K562 (cell line): ENCODE results near the gene AIPL1. TPM values are rescaled to one million over a fixed set of nuclear protein-coding genes. Genes with fewer than 3 reads are reported as not detected.

Experiments used
- ATAC-seq: fragments of 200-7000 bp; cut with Tn5 transposase; 3 replicates; pipeline ENCODE4 v1.9.1; 2020; ENCODE audit warnings: moderate library complexity
- BruUV-seq: library from RNA; stranded (reverse); fragments of 400-500 nt; replicated peaks from 2 replicates; lab custom pipeline; 2021; lab: Mats Ljungman, UMichigan
- CTCF ChIA-PET: fragments of 300-600 bp; formaldehyde crosslinking; extraction: SDS; loops from one replicate; lab custom pipeline; 2021; ENCODE audit warnings: low intra/inter-chr PET ratio; lab: Yijun Ruan, JAX
- POLR2A ChIA-PET: fragments of 300-600, 350-650 bp; sonication (Branson Sonifier 250); formaldehyde crosslinking; extraction: SDS; loops from one replicate; lab custom pipeline; 2021; ENCODE audit warnings: antibody characterized with exemption, inconsistent platforms; lab: Yijun Ruan, JAX
- DNase-seq, 4 experiments: peaks; one replicate each; pipeline versions ENCODE4 v3.0.0 to v3.0.0-alpha.2; 2011 to 2018; ENCODE audit warnings: low spot score in 3 of 4, mixed read lengths in 3 of 4; ENCODE audit errors: extremely low read depth in 1 of 4
- FAIRE-seq: peaks from 2 replicates; lab custom pipeline; 2011; peaks lifted over from hg19 to GRCh38; lab: Jason Lieb, UNC
- H2AFZ ChIP-seq: 2 replicates; pipeline ENCODE4 v1.6.0; 2011; ENCODE audit warnings: low read depth, low read length, control low read depth, inconsistent platforms
- H3K27ac ChIP-seq: fragments of 200-600 bp; 3 replicates; pipeline ENCODE4 v1.8.0; 2011; ENCODE audit warnings: low read depth, mild to moderate bottlenecking, control low read depth, inconsistent platforms, low read length, moderate library complexity, mixed read lengths; ENCODE audit errors: extremely low read depth
- H3K27me3 ChIP-seq, 2 experiments: fragments of 300-600 bp in 1 of 2; 2 replicates in 1 of 2; 3 replicates in 1 of 2; pipeline versions ENCODE4 v1.6.0 to v1.8.0; 2011; ENCODE audit warnings: inconsistent platforms in 2 of 2, low read length in 2 of 2, mild to moderate bottlenecking in 1 of 2, mixed read lengths in 1 of 2, moderate library complexity in 1 of 2; ENCODE audit not compliant: control insufficient read depth in 2 of 2, insufficient read depth in 2 of 2
- H3K36me3 ChIP-seq: fragments of 300-600 bp; 3 replicates; pipeline ENCODE4 v1.8.0; 2011; ENCODE audit warnings: mild to moderate bottlenecking, low read length, inconsistent platforms; ENCODE audit not compliant: control insufficient read depth, insufficient read depth
- H3K4me1 ChIP-seq, 2 experiments: fragments of 200-600 bp in 1 of 2; replicated peaks in 1 of 2; 2 replicates in 1 of 2; 3 replicates in 1 of 2; pipeline versions ENCODE4 v1.5.1 to v1.8.0; 2011; ENCODE audit warnings: inconsistent platforms in 2 of 2, low read length in 2 of 2, mild to moderate bottlenecking in 1 of 2, mixed read lengths in 1 of 2, moderate library complexity in 1 of 2; ENCODE audit not compliant: control insufficient read depth in 2 of 2, insufficient read depth in 2 of 2
- H3K4me2 ChIP-seq: 2 replicates; pipeline ENCODE4 v1.6.1; 2011; ENCODE audit warnings: low read length, control low read depth, inconsistent platforms, mixed read lengths; ENCODE audit not compliant: insufficient read depth
- H3K4me3 ChIP-seq: fragments of 200-600 bp; sonication (generic), shearing (Covaris generic); 2 replicates; pipeline ENCODE4 v1.5.1; 2016; ENCODE audit warnings: control low read depth, inconsistent platforms
- H3K79me2 ChIP-seq: fragments of 200-600 bp; 3 replicates; pipeline ENCODE4 v1.8.0; 2011; ENCODE audit warnings: low read length, inconsistent platforms; ENCODE audit not compliant: control insufficient read depth, insufficient read depth
- H3K9ac ChIP-seq, 2 experiments: 2 replicates each; pipeline versions ENCODE4 v1.6.0 to v1.6.1; 2011; ENCODE audit warnings: low read depth in 2 of 2, low read length in 2 of 2, control low read depth in 1 of 2, inconsistent platforms in 1 of 2, mild to moderate bottlenecking in 1 of 2, mixed read lengths in 1 of 2; ENCODE audit not compliant: insufficient read depth in 1 of 2
- H3K9me1 ChIP-seq: one replicate; pipeline ENCODE4 v1.6.0; 2011; ENCODE audit warnings: inconsistent platforms, mild to moderate bottlenecking, low read length, moderate library complexity; ENCODE audit not compliant: control insufficient read depth, insufficient read depth
- H3K9me3 ChIP-seq: replicated peaks from 2 replicates; pipeline ENCODE4 v1.5.1; 2011; ENCODE audit warnings: low read depth, low read length, inconsistent platforms; ENCODE audit not compliant: control insufficient read depth, insufficient read depth
- H4K20me1 ChIP-seq: replicated peaks from 2 replicates; pipeline ENCODE4 v1.6.1; 2011; ENCODE audit warnings: low read length, inconsistent platforms, mixed read lengths; ENCODE audit not compliant: control insufficient read depth, insufficient read depth
- BDP1 ChIP-seq: IDR thresholded peaks from 3 replicates; pipeline ENCODE4 v1.6.1; 2011; ENCODE audit not compliant: insufficient read length, insufficient read depth
- BMI1 ChIP-seq: fragments of 150-350 bp; IDR thresholded peaks from 2 replicates; pipeline ENCODE4 v1.6.1; 2014; ENCODE audit warnings: low read length
- CAMTA2 ChIP-seq: fragments of 250-450 bp; sonication (Bioruptor Pico); conservative IDR thresholded peaks from 2 replicates; pipeline ENCODE4 v1.5.1; 2022
- CBX3 ChIP-seq, 2 experiments: IDR thresholded peaks; 1 replicate in 1 of 2; 2 replicates in 1 of 2; pipeline ENCODE4 v1.6.1; 2012; ENCODE audit warnings: inconsistent platforms in 2 of 2, low read length in 2 of 2, borderline replicate concordance in 1 of 2, control low read depth in 1 of 2
- CTCF ChIP-seq, 3 experiments: IDR thresholded peaks in 2 of 3; conservative IDR thresholded peaks in 1 of 3; 2 replicates each; pipeline ENCODE4 v1.5.1; 2011 to 2012; ENCODE audit warnings: low read length in 3 of 3, mild to moderate bottlenecking in 3 of 3, control low read depth in 2 of 3, improper control_type of control experiment in 1 of 3, inconsistent platforms in 1 of 3, low read depth in 1 of 3, mixed read lengths in 1 of 3, moderate library complexity in 1 of 3; ENCODE audit not compliant: insufficient read depth in 2 of 3
- DNMT1 ChIP-seq: fragments of 450-650 bp; IDR thresholded peaks from 2 replicates; pipeline ENCODE4 v1.6.1; 2016; ENCODE audit warnings: antibody characterized with exemption, mild to moderate bottlenecking
- EGR1 ChIP-seq: fragments of 450-650 bp; conservative IDR thresholded peaks from 2 replicates; pipeline ENCODE4 v1.6.1; 2017; ENCODE audit warnings: mild to moderate bottlenecking
- GATA2 ChIP-seq: sonication (generic); formaldehyde crosslinking; IDR thresholded peaks from 2 replicates; pipeline ENCODE4 v1.4.0; 2020; ENCODE audit warnings: mild to moderate bottlenecking, missing genetic modification reagents
- GTF3C2 ChIP-seq: IDR thresholded peaks from 3 replicates; pipeline ENCODE4 v1.6.1; 2011; ENCODE audit warnings: borderline replicate concordance, mild to moderate bottlenecking, moderate library complexity; ENCODE audit not compliant: insufficient read length; ENCODE audit errors: extremely low read depth
- MAZ ChIP-seq, 2 experiments: fragments of 450-650 bp in 1 of 2; sonication (generic) in 1 of 2; formaldehyde crosslinking; IDR thresholded peaks in 1 of 2; conservative IDR thresholded peaks in 1 of 2; 2 replicates each; pipeline versions ENCODE4 v1.4.0 to v1.5.0; 2020; ENCODE audit warnings: mild to moderate bottlenecking in 1 of 2, missing genetic modification reagents in 1 of 2
- NCOA1 ChIP-seq: fragments of 450-650 bp; IDR thresholded peaks from 2 replicates; pipeline ENCODE4 v1.6.1; 2016; ENCODE audit warnings: low read depth
- NFIX ChIP-seq: fragments of 250-450 bp; sonication (Bioruptor Pico); IDR thresholded peaks from 2 replicates; pipeline ENCODE4 v1.4.0; 2020; ENCODE audit warnings: low read depth, mild to moderate bottlenecking, moderate library complexity
- PTTG1 ChIP-seq: fragments of 450-650 bp; IDR thresholded peaks from 2 replicates; pipeline ENCODE4 v1.6.1; 2016; ENCODE audit warnings: low read depth, mild to moderate bottlenecking, missing genetic modification characterization, missing compliant biosample characterization
- RNF2 ChIP-seq: sonication (generic); IDR thresholded peaks from 2 replicates; pipeline ENCODE4 v1.6.1; 2016
- SMARCC2 ChIP-seq: fragments of 450-650 bp; IDR thresholded peaks from 2 replicates; pipeline ENCODE4 v1.6.1; 2017; ENCODE audit warnings: antibody characterized with exemption, moderate library complexity, mild to moderate bottlenecking, low read depth
- TRIM28 ChIP-seq: fragments of 450-650 bp; IDR thresholded peaks from 2 replicates; pipeline ENCODE4 v1.6.1; 2017
- ZNF239 ChIP-seq: fragments of 250-450 bp; sonication (Bioruptor Pico); IDR thresholded peaks from 2 replicates; pipeline ENCODE4 v1.4.0; 2020; ENCODE audit warnings: mild to moderate bottlenecking
- ZNF444 ChIP-seq: fragments of 250-450 bp; sonication (Bioruptor Pico); IDR thresholded peaks from 2 replicates; pipeline ENCODE4 v1.4.0; 2020; ENCODE audit warnings: mild to moderate bottlenecking, moderate library complexity
- ZNF644 ChIP-seq: fragments of 200-800 bp; sonication (Bioruptor generic); IDR thresholded peaks from 2 replicates; pipeline ENCODE4 v1.6.1; 2016; ENCODE audit warnings: low read depth, missing genetic modification characterization, missing compliant biosample characterization
- in situ Hi-C: fragments of 300-500 bp; cut with MboI; formaldehyde crosslinking; loops from 4 replicates; pipeline ENCODE4 v1.15.0; 2018; ENCODE audit warnings: inconsistent platforms, mixed read lengths
- intact Hi-C: fragments of 100-400 bp; cut with micrococcal nuclease; formaldehyde crosslinking; loops from 2 replicates; pipeline ENCODE4 v1.14.2; 2022
- polyA plus RNA-seq, 8 experiments: library from polyadenylated mRNA; depleted of rRNA in 4 of 8; stranded (reverse) in 5 of 8; unstranded in 3 of 8; fragments of >200 nt; fragmentation: Nextera tagmentation in 2 of 8; fragmentation: Illumina TruSeq in 1 of 8; extraction: Ambion mirVana in 2 of 8; extraction: Trizol in 1 of 8; gene quantifications; 2 replicates each; pipeline versions ENCODE4 v1.2.1 to v1.2.3, GENCODE V29; 2011 to 2014; ENCODE audit warnings: inconsistent platforms in 1 of 8, missing spikeins in 1 of 8
- total RNA-seq, 7 experiments: library from RNA; depleted of rRNA in 6 of 7; stranded (reverse); fragments of >200 nt in 6 of 7; fragmentation: Illumina TruSeq in 2 of 7; extraction: Trizol in 2 of 7; gene quantifications; 2 replicates each; pipeline versions ENCODE4 v1.2.1 to v1.2.3, GENCODE V29; 2011 to 2021; ENCODE audit warnings: low replicate concordance in 1 of 7

The AIPL1 gene
- total and polyA plus RNA-seq, 9 of the 15 experiments (the other 6 are each of a cell fraction or from before 2014, with no cell fraction given) = not detected

- no TSS peak for BruUV-seq
- POLR2A ChIA-PET = no interaction called here
- no peak overlapping the region for H3K9ac ChIP-seq
- peaks cover 0 to 4% of the 10 kb centered on the region in 2 experiments; a peak in 1 of 5 replicates for H3K4me1 ChIP-seq
- intact Hi-C loops = no loop called here
- CTCF ChIA-PET = no interaction called here
- no peaks in the 10 kb centered on the region for H4K20me1 ChIP-seq
- H3K4me3 ChIP-seq = no peak overlapping the region
- H2AFZ ChIP-seq = no peak overlapping the region
- no peaks in the 10 kb centered on the region for H3K79me2 ChIP-seq
- H3K9me3 ChIP-seq = no peaks in the 10 kb centered on the region
- no peak for FAIRE-seq
- no peaks in the 10 kb centered on the region for H3K9me1 ChIP-seq
- H3K27me3 ChIP-seq = peaks cover 0 to 22% of the 10 kb centered on the region in 2 experiments; a peak in 2 of 5 replicates
- H3K36me3 ChIP-seq = no peaks in the 10 kb centered on the region
- no peak for DNase-seq
- H3K4me2 ChIP-seq = no peak overlapping the region
- H3K27ac ChIP-seq = no peak overlapping the region
- no peak for ATAC-seq
- in situ Hi-C loops = loop anchor here (25.0 kb wide), 1 partner anchor 1193 kb away; the partner anchor contains the start of gene SCIMP
- TF ChIP-seq BMI1 = no peak
- TF ChIP-seq ZNF644 (tag) = no peak
- TF ChIP-seq CAMTA2 (CRISPR knock-in tag) = no peak
- TF ChIP-seq DNMT1 = no peak
- TF ChIP-seq BDP1 = no peak
- peak in 2 of 3 experiments; percentile 5 to 35; a peak in 1 of 6 replicates for TF ChIP-seq CTCF (IDR thresholded peaks at IDR 0.05 in 2 of 3, conservative IDR thresholded peaks at IDR 0.05 in 1 of 3; ENCODE audit: insufficient read depth in 2 of 3, low read depth in 1 of 3, low read length in 3 of 3)
- no peak for TF ChIP-seq NCOA1
- no peak for TF ChIP-seq PTTG1 (tag)
- peak; percentile 13 for TF ChIP-seq GTF3C2
- TF ChIP-seq ZNF239 (CRISPR knock-in tag) = no peak
- TF ChIP-seq CBX3 (IDR thresholded peaks at IDR 0.05; ENCODE audit: borderline replicate concordance in 1 of 2, low read length in 2 of 2) = peak in 1 of 2 experiments; percentile 61; a peak in 2 of 3 replicates
- no peak for TF ChIP-seq NFIX (CRISPR knock-in tag)
- TF ChIP-seq TRIM28 = peak; percentile 48; the same call in 1 of the 2 replicates
- no peak for TF ChIP-seq ZNF444 (CRISPR knock-in tag)
- TF ChIP-seq EGR1 = no peak
- TF ChIP-seq GATA2 = no peak
- TF ChIP-seq SMARCC2 = no peak
- no peak for TF ChIP-seq RNF2
- TF ChIP-seq MAZ (CRISPR knock-in tag; conservative IDR thresholded peaks at IDR 0.05 in 1 of 2, IDR thresholded peaks at IDR 0.05 in 1 of 2) = no peak
Observed at GRCh38 chr17:6430769-6431168, 4.2 kb downstream of the AIPL1 start.
